ENCODE results near the gene SYNGR3. TPM values are rescaled to one million over a fixed set of nuclear protein-coding genes. Genes with fewer than 3 reads are reported as not detected.
"Not testable (repeated sequence)": the region's sequence is repeated elsewhere in the genome, so short reads cannot be mapped to it uniquely, and the experiment has no call there.

The SYNGR3 gene
- polyA plus RNA-seq, 1 experiment, result 1.8 TPM

GRCh38 chr16:2032285-2033056, 42.7 kb downstream of the SYNGR3 start:
- no peak for DNase-seq (ENCODE audit: low read depth, low spot score)
- Histone ChIP-seq H3K27me3 (ENCODE audit: control insufficient read depth, insufficient read depth, low read length) (no peaks in the 10 kb centered on the region), H3K27ac (ENCODE audit: low read depth, low read length) (peak overlapping the region; percentile 87), H3K9me3 (ENCODE audit: control insufficient read depth, insufficient read depth, low read length) (no peaks in the 10 kb centered on the region; the same call in 1 of the 2 replicates), H3K4me3 (ENCODE audit: low read depth, low read length) (no peak overlapping the region)
- CTCF ChIA-PET, result interaction anchor here (0.6 to 1.0 kb wide), 4 partner anchors 10 to 219 kb away, joined by 3 to 6 read pairs (median 4); partner anchors contain the start of gene ECI1
- TF ChIP-seq, protein P1, sequence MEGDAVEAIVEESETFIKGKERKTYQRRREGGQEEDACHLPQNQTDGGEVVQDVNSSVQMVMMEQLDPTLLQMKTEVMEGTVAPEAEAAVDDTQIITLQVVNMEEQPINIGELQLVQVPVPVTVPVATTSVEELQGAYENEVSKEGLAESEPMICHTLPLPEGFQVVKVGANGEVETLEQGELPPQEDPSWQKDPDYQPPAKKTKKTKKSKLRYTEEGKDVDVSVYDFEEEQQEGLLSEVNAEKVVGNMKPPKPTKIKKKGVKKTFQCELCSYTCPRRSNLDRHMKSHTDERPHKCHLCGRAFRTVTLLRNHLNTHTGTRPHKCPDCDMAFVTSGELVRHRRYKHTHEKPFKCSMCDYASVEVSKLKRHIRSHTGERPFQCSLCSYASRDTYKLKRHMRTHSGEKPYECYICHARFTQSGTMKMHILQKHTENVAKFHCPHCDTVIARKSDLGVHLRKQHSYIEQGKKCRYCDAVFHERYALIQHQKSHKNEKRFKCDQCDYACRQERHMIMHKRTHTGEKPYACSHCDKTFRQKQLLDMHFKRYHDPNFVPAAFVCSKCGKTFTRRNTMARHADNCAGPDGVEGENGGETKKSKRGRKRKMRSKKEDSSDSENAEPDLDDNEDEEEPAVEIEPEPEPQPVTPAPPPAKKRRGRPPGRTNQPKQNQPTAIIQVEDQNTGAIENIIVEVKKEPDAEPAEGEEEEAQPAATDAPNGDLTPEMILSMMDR (IDR thresholded peaks at IDR 0.05; ENCODE audit: low read depth, low read length), result no peak
- POLR2A ChIA-PET, result interaction anchor here (0.6 to 2.2 kb wide), 4 partner anchors 15 to 123 kb away, joined by 3 to 14 read pairs (median 6); partner anchors contain the start of genes NTHL1, RPS2, TRAF7 and TSC2

- TF ChIP-seq, protein P1 (IDR thresholded peaks at IDR 0.05; ENCODE audit: low read depth, low read length), result no peak
- POLR2A ChIA-PET, result interaction anchor here (0.6 to 2.2 kb wide), 6 partner anchors 9 to 122 kb away, joined by 3 to 14 read pairs (median 4); partner anchors contain the start of genes NTHL1, RPS2, TRAF7 and TSC2
- H3K9me3 ChIP-seq (ENCODE audit: control insufficient read depth, insufficient read depth, low read length), result no peaks in the 10 kb centered on the region; the same call in 1 of the 2 replicates
- no peak for DNase-seq (ENCODE audit: low read depth, low spot score)
- H3K27me3 ChIP-seq (ENCODE audit: control insufficient read depth, insufficient read depth, low read length), result no peaks in the 10 kb centered on the region
- H3K27ac ChIP-seq (ENCODE audit: low read depth, low read length), result peak overlapping the region; percentile 87
- H3K4me3 ChIP-seq (ENCODE audit: low read depth, low read length), result peak overlapping the region; percentile 36
- CTCF ChIA-PET, result interaction anchor here (0.9 to 1.1 kb wide), 2 partner anchors 11 to 218 kb away, joined by 4 read pairs; partner anchors contain the start of gene ECI1
Observed at GRCh38 chr16:2033057-2033908, 43.5 kb downstream of the SYNGR3 start.

DNA sequence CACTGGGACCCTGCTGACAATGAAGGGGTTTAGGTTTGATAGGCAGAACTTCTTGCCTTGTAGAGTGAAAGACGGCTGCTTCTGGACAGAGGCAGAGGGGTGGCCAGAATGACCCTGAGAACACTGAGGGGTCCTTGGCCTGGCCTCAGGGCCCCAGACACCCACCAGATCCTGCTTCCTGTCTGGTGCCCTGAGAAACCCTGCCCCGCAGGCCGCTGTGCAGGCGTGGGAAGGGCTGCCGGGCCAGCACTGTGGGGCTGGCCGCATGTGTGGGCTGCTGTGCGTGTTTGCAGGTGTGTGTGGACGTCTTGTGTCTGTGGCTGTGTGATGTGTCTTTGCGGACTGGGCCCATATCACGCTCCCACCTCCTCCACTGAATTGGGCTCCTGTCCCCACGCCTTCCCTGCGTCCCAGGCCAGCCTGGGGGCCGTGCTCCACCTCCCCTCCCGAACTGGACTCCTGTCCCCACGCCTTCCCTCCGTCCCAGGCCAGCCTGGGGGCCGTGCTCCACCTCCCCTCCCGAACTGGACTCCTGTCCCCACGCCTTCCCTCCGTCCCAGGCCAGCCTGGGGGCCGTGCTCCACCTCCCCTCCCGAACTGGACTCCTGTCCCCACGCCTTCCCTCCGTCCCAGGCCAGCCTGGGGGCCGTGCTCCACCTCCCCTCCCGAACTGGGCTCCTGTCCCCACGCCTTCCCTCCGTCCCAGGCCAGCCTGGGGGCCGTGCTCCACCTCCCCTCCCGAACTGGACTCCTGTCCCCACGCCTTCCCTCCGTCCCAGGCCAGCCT, 44.3 kb downstream of the SYNGR3 start:
- ChIA-PET POLR2A (interaction anchor here (1.1 to 2.2 kb wide), 4 partner anchors 12 to 121 kb away, joined by 3 to 14 read pairs (median 6); partner anchors contain the start of genes NTHL1, RPS2, TRAF7 and TSC2), CTCF (interaction anchor here (1.1 kb wide), 1 partner anchor 12 kb away, joined by 4 read pairs; no protein-coding TSS in a partner anchor)

GRCh38 chr16:2034696-2035430, 45.1 kb downstream of the SYNGR3 start:
- H3K4me3 ChIP-seq (ENCODE audit: low read depth, low read length), result no peak overlapping the region
- no peaks in the 10 kb centered on the region for H3K27me3 ChIP-seq (ENCODE audit: control insufficient read depth, insufficient read depth, low read length)
- H3K9me3 ChIP-seq (ENCODE audit: control insufficient read depth, insufficient read depth, low read length), result no peaks in the 10 kb centered on the region; the same call in 1 of the 2 replicates
- no peak for DNase-seq (ENCODE audit: low read depth, low spot score)
- TF ChIP-seq, protein P1 (IDR thresholded peaks at IDR 0.05; ENCODE audit: low read depth, low read length), result no peak
- CTCF ChIA-PET, result interaction anchor here (0.6 to 1.5 kb wide), 2 partner anchors 12 to 19 kb away, joined by 3 to 6 read pairs; no protein-coding TSS in a partner anchor
- POLR2A ChIA-PET, result interaction anchor here (1.0 to 1.8 kb wide), 3 partner anchors 13 to 121 kb away, joined by 3 to 9 read pairs (median 4); partner anchors contain the start of genes NTHL1, TRAF7 and TSC2
- H3K27ac ChIP-seq (ENCODE audit: low read depth, low read length), result peak overlapping the region; percentile 95

More for the DNA sequence above, 44.3 kb downstream of the SYNGR3 start:
- H3K9me3 ChIP-seq (ENCODE audit: control insufficient read depth, insufficient read depth, low read length); H3K27me3 ChIP-seq (ENCODE audit: control insufficient read depth, insufficient read depth, low read length); DNase-seq (ENCODE audit: low read depth, low spot score): not testable (repeated sequence)
- peak overlapping the region; percentile 36 for H3K4me3 ChIP-seq (ENCODE audit: low read depth, low read length)
- H3K27ac ChIP-seq (ENCODE audit: low read depth, low read length), result peak overlapping the region; percentile 87
